Measurements from ENCODE around the gene PCDH15. TPM values are rescaled to one million over a fixed set of nuclear protein-coding genes. Genes with fewer than 3 reads are reported as not detected.

The PCDH15 gene
- total and polyA plus RNA-seq, 2 experiments from 2014 or later: 0.29 to 0.66 TPM

DNA sequence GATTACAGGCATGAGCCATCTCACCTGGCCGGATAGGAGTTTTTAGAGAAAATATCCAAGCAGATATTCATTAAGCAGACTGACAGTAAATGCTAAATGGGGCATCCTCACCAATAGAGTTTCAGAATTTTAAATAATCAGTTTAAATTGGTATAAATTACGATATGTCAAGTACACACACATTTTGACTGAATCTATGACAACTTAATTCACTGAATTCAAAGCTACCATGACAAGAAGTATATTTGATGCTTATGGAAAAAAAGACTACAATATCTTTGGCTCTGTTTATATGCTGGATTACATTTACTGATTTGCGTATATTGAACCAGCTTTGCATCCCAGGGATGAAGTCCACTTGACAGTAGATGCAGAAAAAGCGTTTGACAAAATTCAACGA lies 774.7 kb downstream of the PCDH15 start (continued):
- TF ChIP-seq, protein P1, sequence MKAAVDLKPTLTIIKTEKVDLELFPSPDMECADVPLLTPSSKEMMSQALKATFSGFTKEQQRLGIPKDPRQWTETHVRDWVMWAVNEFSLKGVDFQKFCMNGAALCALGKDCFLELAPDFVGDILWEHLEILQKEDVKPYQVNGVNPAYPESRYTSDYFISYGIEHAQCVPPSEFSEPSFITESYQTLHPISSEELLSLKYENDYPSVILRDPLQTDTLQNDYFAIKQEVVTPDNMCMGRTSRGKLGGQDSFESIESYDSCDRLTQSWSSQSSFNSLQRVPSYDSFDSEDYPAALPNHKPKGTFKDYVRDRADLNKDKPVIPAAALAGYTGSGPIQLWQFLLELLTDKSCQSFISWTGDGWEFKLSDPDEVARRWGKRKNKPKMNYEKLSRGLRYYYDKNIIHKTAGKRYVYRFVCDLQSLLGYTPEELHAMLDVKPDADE (IDR thresholded peaks at IDR 0.05): no peak
- TF ChIP-seq NANOG (IDR thresholded peaks at IDR 0.05; ENCODE audit: borderline replicate concordance): no peak
- no peak for TF ChIP-seq CREB1 (CRISPR knock-in tag; IDR thresholded peaks at IDR 0.05; ENCODE audit: low read depth)
- TF ChIP-seq, protein P2, sequence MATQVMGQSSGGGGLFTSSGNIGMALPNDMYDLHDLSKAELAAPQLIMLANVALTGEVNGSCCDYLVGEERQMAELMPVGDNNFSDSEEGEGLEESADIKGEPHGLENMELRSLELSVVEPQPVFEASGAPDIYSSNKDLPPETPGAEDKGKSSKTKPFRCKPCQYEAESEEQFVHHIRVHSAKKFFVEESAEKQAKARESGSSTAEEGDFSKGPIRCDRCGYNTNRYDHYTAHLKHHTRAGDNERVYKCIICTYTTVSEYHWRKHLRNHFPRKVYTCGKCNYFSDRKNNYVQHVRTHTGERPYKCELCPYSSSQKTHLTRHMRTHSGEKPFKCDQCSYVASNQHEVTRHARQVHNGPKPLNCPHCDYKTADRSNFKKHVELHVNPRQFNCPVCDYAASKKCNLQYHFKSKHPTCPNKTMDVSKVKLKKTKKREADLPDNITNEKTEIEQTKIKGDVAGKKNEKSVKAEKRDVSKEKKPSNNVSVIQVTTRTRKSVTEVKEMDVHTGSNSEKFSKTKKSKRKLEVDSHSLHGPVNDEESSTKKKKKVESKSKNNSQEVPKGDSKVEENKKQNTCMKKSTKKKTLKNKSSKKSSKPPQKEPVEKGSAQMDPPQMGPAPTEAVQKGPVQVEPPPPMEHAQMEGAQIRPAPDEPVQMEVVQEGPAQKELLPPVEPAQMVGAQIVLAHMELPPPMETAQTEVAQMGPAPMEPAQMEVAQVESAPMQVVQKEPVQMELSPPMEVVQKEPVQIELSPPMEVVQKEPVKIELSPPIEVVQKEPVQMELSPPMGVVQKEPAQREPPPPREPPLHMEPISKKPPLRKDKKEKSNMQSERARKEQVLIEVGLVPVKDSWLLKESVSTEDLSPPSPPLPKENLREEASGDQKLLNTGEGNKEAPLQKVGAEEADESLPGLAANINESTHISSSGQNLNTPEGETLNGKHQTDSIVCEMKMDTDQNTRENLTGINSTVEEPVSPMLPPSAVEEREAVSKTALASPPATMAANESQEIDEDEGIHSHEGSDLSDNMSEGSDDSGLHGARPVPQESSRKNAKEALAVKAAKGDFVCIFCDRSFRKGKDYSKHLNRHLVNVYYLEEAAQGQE (IDR thresholded peaks at IDR 0.05; ENCODE audit: unreplicated experiment): no peak
- no peak for TF ChIP-seq CTCF (conservative IDR thresholded peaks at IDR 0.05; ENCODE audit: low read depth in 2 of 2)

DNA sequence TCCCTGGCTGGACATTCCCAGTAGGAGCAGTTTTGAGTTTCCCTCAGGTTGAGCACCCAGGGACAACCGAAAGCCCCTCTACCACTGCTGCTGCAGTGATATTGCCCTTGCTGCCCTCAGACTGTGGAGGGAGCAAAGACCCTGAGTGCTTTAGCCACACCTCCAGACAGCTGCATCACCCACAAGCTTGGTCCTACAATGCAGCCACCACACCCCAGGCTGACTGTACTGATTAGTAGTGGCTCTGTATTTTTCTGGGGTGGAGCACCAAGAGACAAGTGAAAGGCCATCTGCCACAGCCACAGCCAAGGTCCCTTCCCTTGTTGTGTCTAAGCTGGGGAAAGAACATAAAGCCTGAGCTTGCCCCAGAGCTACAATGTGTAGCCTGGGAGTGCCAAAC lies 789.9 kb downstream of the PCDH15 start:
- no peak overlapping the region for H3K4me3 Mint-ChIP-seq
- Histone ChIP-seq H3F3A (replicated peaks; ENCODE audit: low read depth) (no peaks in the 10 kb centered on the region), H3K4me2 (no peak overlapping the region), H2AFZ (no peak overlapping the region), H3K27me3 (ENCODE audit: insufficient read depth) (no peaks in the 10 kb centered on the region), H3K27ac (ENCODE audit: low read depth) (no peak overlapping the region), H3K79me2 (replicated peaks; ENCODE audit: insufficient read depth) (no peaks in the 10 kb centered on the region), H3K4me1 (ENCODE audit: insufficient read depth) (no peaks in the 10 kb centered on the region), H3K9me2 (ENCODE audit: insufficient read depth) (peaks cover 5% of the 10 kb centered on the region; the same call in 1 of the 2 replicates), H4K20me1 (replicated peaks; ENCODE audit: insufficient read depth) (no peaks in the 10 kb centered on the region), H3K4me3 (no peak overlapping the region), H3K36me3 (ENCODE audit: insufficient read depth) (no peaks in the 10 kb centered on the region)
- ATAC-seq: no peak
- no peak for DNase-seq (ENCODE audit: low spot score)
- TF ChIP-seq CREB1 (CRISPR knock-in tag; IDR thresholded peaks at IDR 0.05; ENCODE audit: low read depth): no peak
- TF ChIP-seq EZH2phosphoT487 (IDR thresholded peaks at IDR 0.05; ENCODE audit: unreplicated experiment): no peak
- TF ChIP-seq ZNF114 (CRISPR knock-in tag; IDR thresholded peaks at IDR 0.05): no peak
- no peak for TF ChIP-seq POLR2AphosphoS5 (IDR thresholded peaks at IDR 0.05; ENCODE audit: low read depth)
- no peak for TF ChIP-seq NANOG (IDR thresholded peaks at IDR 0.05; ENCODE audit: borderline replicate concordance)
- no peak for TF ChIP-seq STAT1 (IDR thresholded peaks at IDR 0.05; ENCODE audit: unreplicated experiment)
- H3K4me1 Mint-ChIP-seq: no peaks in the 10 kb centered on the region
- peaks cover 6% of the 10 kb centered on the region for H3K27me3 Mint-ChIP-seq (ENCODE audit: insufficient read depth, low read depth, poor library complexity)
- H3K27ac Mint-ChIP-seq: no peak overlapping the region
- H3K36me3 Mint-ChIP-seq (ENCODE audit: low read depth): peaks cover 5% of the 10 kb centered on the region; the same call in 2 of the 3 replicates
- peaks cover 3% of the 10 kb centered on the region; the same call in 1 of the 3 replicates for H3K9me3 Mint-ChIP-seq
